GM19468 (cell line): Measurements from ENCODE around the gene PLCH2.

ENCODE experiments used
- ATAC-seq: cut with Tn5 transposase; IDR thresholded peaks from one replicate; pipeline ENCODE4 v1.9.1; 2021; ENCODE audit warnings: mild to moderate bottlenecking, moderate library complexity, moderate number of reproducible peaks; ENCODE audit not compliant: unreplicated experiment; ENCODE audit errors: extremely low read depth

Gene PLCH2

GRCh38 chr1:2507744-2508155 is 31.7 kb downstream of the PLCH2 start:
- ATAC-seq: no peak

DNA sequence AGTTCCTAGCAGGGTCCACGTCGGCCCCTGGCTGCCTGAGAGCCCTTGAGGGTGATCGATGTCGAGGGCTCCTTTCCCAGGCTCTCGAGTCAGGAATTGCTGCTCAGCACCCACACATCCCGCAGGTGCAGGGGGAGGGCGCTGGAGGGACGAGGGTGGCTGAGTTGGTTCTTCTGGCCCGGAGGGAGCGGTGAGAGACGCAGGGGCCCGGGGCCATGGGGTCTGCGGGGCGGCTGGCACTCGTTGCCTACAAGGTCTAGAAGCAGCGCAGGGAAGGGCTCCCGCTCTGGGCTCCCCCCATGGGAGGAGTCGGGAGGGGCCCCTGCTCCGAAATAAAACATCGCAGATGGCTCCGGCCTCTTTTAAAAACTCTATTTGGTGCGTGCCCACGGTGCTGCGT is 32.1 kb downstream of the PLCH2 start:
- ATAC-seq: no peak

GRCh38 chr1:2508751-2509150 is 32.7 kb downstream of the PLCH2 start:
- ATAC-seq: no peak

DNA sequence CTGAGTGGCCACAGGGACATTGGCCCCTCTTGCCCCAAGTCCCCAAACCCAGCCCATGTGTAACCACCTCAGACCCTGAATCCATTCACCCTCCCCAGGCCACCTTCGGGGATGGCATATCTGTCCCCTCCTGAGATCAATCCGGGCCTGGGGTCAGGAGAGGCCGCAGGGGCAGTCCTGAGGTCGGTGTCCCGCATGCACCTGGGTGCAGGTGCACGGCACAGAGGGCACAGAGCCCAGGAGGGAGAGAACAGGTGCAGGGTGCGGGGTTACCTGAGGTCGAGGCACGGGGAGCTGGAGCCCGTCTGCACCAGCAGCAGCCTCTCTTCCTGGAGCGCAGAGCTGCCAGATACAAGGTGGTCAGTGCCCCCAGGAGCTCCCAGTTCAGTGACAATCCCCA is 33.5 kb downstream of the PLCH2 start:
- ATAC-seq: no peak

GRCh38 chr1:2510366-2511155 is 34.5 kb downstream of the PLCH2 start:
- no peak for ATAC-seq

DNA sequence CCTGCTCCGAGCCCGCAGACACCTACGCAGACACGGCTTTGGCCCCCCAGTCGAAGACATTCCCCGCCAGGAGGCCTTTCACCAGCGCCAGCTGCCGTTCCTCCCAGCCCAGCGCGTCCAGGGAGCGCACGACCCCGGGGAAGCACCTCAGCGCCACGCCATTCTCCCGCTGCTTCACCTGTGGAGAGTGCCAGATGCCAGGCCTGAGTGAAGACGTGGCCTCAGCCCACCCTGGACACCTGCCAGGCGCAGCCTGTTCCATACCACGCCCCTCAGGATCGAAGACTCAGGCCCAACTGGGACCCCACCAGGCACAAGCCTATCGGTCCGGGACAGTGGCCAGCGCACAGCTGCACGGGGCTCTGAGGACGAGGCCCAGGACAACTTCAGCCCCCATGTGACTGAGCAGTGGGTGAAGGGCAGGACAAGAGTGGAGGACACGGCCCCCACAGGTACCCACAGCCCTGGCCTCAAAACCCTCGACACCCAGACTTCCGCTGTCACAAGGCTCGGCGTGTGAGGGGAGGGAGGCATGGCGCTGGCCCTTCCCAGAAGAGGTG is 36.9 kb downstream of the PLCH2 start:
- no peak for ATAC-seq

DNA sequence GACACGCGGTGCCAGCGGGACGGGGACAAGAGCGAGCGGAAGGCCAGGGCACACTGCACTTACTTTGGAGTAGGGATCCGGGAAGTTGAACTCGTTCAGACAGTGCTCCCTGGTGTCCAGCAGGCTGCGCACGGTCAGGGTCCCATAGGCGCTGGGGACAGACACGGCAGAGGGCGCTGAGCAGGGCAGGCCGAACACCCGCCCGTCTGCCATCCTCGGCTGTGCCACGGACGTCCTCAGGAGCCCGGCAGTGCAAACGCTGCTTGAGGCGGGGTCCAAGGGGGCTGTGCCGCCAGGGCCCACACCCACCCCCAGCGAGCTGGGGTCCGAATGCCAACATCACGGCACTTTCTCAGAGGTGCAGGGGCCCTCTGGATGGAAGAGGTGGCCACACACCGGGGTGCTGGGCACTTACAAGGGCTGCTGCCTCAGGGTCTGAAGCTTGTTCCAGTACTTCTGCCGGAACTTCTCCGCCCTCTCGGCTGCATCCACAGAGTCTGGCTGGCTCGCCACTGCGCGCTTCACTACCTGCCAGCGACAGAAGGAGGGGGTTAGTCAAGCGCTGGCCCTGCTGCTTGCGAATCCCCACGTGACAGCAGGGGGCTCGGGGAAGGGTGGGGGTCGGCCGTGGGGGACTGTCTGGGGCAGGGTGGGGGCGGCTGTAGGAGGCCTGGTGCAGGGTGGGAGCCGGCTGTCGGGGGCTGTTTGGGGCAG is 38.0 kb downstream of the PLCH2 start:
- no peak for ATAC-seq

DNA sequence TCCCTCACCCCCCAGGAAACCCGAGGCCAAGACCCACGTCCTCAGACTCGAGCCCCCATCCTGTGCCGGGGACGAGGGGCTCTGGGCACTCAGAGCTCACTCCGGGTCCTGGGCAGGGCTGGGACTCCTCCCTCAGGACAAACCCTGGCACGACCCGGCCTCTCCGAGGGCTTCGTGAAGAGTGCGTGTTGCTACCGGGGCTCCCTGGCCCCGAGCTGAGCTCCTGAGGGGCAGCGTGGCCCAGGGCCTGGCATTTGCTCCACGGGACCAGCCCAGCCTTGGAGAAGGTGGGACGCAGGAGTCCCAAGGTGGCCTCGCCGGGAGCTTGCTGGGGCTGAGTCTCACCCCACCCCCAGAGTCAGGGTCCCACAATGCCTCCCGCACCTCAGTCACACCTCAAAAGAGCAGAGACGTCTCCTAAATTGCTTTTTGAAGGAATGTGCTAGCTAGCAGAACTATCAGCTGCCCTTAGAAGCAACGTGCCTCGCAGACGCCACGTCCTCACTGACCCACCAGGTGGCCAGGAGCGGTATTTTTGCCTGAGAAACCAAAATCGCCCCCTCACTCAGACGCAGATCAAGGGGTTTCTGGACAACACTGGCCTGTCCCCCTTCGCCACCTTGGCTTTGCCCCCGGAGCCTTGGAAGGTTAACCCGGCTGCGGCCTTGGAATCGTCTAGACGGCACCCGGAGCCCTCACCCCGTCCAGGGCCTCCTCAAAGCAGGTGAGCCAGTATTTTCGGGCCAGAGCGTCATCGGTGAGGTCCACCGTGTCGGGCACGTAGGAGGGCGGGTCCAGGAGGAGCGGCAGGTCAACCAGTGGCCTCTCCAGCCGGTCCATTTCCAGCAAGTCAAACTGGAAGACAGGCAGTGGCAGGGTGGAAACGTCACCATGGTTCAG is 39.0 kb downstream of the PLCH2 start:
- no peak for ATAC-seq

- no peak for ATAC-seq
Measured at GRCh38 chr1:2515763-2516080, 39.6 kb downstream of the PLCH2 start.

DNA sequence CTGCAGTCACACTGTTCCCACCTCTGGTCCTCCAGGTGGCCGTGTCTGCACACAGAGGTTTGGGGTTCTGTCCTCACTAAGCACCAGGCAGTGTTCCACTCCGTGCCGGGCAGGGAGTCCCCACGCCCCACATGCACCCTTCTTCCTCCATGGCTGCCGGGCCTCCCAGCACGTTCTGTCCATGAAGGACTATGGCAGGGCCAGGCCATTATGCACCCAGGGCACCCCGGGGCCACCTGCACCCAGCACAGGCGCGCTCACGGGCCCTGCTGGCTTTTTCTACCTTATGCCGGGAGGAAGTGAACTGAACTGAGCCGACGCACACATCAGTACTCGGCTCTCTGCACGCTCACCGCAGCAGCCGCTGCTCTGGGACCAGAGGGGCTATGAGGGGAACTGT is 40.0 kb downstream of the PLCH2 start:
- ATAC-seq: no peak

DNA sequence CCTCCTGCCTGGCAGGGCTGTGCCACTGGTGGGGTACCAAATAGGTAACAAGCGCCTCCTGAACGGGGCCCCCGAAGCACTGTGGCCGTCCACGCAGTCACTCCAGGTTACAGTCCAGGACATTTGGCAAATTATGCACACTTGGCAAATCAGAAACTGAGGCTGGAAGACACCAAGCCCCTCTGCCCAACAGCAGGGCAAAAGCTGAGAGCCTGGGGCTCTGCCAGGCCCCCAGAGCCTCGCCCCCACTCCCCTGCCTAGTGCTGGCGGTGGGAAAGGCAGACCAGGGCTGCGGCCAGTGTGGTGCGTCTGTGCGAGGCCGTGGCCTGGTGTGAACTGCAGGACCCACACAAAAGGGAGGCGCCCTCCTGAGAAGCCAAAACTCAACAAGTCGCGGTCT is 40.9 kb downstream of the PLCH2 start:
- ATAC-seq: no peak

DNA sequence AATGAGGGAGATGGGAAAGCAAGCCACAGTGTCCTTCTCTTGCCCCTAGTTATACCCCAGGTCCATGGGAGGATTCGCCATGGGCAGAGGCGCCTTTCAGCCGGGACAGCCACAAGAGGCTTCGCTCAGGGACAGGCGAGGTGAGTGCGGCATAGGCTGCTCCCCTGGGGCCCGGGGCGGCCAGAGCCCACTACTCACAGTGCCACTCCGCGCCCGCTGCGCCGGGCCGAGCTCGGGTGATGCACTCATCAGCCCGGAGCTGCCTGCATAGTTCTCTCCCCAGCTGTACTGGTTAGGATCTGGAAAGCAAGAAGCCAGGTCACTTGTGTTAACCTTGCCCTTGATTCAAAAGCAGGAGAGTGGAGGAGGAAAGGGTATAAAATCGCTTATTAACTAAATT is 41.9 kb downstream of the PLCH2 start:
- ATAC-seq: no peak

GRCh38 chr1:2518528-2518927 is 42.4 kb downstream of the PLCH2 start:
- ATAC-seq: no peak

- no peak for ATAC-seq
Measured at GRCh38 chr1:2519029-2519685, 43.1 kb downstream of the PLCH2 start.

DNA sequence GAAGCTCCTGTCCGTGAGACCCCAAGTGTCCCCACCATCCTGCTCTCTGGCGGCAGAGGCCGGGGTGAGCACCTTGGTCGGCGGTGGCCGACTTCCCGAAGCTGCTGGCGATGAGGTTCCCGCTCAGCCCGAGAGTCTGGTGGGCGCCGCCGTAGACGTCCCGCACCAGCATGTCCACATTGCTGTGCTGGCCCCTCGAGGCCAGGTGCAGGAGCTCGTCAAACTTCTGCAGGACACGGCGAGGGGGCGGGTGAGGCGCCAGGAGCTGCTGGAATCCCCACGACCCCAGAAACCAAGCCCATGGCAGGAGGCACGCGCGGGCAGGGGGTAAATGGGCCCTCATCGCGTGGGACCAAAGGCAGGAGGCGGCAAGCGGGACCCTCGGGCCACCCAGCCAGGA is 43.6 kb downstream of the PLCH2 start:
- ATAC-seq: no peak

DNA sequence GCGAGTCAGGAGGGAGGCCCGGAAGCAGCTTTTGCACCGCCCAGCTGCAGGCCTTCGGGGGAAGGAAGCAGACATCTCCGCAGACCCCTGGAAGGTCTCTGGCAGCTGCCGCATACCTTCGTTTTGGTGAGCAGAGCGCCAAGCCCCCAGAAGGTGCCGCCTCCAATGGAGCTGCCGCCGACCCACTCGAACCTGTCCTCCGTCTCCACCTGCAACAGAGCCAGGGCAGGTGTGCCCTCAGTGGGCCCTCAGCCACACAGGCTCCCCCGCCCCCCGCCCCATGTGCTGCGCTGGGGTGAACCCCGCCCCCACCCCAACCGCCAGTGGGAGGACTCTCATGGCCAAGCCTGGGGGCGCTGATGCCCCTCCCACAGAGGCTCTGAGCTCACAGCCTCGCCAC is 44.1 kb downstream of the PLCH2 start:
- ATAC-seq: no peak

- ATAC-seq: no peak
Measured at GRCh38 chr1:2520806-2521205, 44.7 kb downstream of the PLCH2 start.

GRCh38 chr1:2522230-2522629 is 46.1 kb downstream of the PLCH2 start:
- no peak for ATAC-seq

DNA sequence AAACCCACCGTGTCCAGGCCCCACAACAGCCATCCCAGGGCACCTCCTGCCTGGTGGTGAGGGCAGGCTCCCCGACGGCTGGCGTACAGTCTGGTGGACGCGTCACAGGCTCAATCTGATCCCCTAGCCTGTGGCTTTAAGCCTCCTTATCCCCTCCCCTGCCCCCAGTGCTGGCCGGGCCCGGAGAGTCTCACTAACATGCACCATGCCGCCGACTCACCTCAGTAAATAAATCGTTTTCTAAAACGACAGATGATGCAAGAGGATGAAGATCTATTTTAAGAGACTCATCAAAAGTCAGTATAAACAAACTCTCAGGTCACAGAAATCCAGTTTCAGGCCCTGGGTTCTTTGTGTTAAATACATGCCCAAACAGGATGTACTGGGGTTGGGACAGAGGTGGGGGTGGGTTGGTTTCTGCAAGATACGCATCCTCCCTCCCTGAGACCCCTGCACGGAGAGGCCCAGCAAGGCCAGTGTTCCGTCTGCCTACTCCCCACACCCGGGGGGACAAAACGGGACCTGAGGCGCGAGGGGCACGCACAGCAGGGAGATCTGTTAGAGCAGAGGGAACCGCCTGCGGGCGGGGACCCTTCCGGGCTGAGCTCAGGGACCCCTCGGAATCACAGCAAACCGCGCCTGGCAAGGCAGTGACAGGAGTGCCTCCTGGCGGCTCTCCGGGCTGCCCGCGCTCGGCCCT is 47.3 kb downstream of the PLCH2 start:
- ATAC-seq: no peak
